Gastrocnemius medialis (tissue), 4 donors: ENCODE measurements around the gene SLC25A25.

Source experiments
- CTCF ChIP-seq, 5 experiments: fragments of 450-650 bp in 3 of 5; fragments of 200-600 bp in 2 of 5; sonication (generic) in 2 of 5; IDR thresholded peaks in 4 of 5; conservative IDR thresholded peaks in 1 of 5; 1 replicate in 4 of 5; 2 replicates in 1 of 5; pipeline ENCODE4 v1.5.1; 2016 to 2019; ENCODE audit warnings: antibody characterized with exemption in 5 of 5, mild to moderate bottlenecking in 3 of 5, moderate library complexity in 3 of 5
- POLR2A ChIP-seq, 2 donors: fragments of 450-650 bp; IDR thresholded peaks; one replicate each; pipeline ENCODE4 v1.6.1; 2017; ENCODE audit warnings: antibody characterized with exemption in 2 of 2, mild to moderate bottlenecking in 2 of 2, moderate library complexity in 2 of 2

GRCh38 chr9:128155736-128156500 is 87.9 kb downstream of the SLC25A25 start:
- no peak for TF ChIP-seq CTCF (IDR thresholded peaks at IDR 0.05 in 4 of 5, conservative IDR thresholded peaks at IDR 0.05 in 1 of 5)
- no peak for TF ChIP-seq POLR2A (IDR thresholded peaks at IDR 0.05)
